ENCODE data around the gene AAGAB.
"Not testable (repeated sequence)": the region's sequence is repeated elsewhere in the genome, so short reads cannot be mapped to it uniquely, and the experiment has no call there.

Gene AAGAB

DNA sequence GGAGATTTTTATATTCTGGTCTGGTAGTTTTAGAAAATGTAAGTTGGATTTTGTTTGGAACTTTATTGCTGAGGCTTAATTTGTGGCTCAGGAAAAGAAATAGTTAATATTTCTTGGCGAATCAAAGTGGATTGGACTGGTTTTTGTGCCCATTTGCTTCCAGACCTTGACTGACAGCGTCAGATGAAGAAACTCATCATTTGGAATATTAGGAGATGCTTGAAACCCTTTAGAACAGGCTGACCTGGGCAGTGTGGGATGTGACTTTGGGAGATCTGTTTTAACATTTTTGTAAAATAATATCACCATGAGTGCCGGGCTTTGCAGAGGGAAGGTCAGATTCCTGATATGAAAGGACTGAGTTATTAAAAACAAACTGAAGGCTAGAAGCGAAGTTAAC, 83.0 kb downstream of the AAGAB start:
- DNase-seq, result no peak

DNA sequence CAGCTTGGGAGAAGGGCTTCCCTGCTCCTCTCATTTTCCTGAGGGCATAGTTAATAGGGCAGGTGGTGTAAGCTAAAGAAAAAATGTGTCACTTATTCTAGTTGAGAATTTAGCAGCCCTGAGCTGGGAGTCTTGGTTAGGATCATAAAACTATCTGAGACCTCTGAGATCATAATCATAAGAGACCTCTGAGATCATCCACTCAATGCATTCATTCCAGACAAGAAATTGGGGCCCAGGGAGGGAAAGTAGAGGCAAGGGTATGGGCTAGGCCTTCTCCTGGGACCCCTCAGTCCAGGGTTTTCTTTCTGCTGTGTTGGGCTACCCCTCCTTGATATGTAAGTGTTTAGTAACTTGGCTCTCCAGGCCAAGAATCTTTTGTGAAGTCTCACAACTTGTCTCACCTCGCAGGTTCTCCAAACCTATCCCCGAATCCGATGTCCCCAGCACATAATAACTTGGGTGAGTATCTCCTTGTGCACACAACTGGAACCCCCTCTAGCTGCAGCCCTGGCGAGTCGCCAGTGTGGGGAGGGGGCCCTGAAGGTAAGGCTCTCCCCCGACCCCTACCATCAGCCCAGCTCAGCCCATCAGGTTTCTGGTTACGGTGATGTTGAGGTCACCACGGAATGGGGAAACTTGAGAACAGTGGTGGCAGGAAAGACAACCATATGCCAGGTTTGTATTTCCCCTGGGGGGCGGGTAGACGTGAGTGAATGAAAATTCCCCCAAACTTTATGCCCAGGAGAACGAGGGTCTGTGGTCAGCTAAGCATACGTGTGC, 84.1 kb downstream of the AAGAB start:
- no peak for DNase-seq

DNA sequence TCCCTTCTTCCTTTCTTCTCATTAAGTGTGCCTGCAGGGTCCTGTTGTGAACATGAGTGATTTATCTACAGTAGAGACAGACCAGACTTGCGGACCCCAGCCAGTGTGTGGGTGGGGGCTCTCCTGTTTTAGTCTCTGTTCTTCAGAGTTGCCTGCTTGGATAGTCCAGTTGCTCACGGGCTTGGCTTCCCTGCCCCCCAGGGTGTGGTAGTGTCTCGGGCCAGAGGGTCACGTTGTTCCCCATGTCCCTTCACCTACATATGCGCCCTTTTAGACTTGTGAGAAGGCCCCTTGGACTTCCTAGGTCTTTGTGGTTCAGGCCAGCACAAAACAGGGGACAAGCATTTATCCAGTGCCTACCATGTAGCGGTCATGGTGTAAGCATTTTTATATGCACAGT, 85.8 kb downstream of the AAGAB start:
- no peak for DNase-seq

DNA sequence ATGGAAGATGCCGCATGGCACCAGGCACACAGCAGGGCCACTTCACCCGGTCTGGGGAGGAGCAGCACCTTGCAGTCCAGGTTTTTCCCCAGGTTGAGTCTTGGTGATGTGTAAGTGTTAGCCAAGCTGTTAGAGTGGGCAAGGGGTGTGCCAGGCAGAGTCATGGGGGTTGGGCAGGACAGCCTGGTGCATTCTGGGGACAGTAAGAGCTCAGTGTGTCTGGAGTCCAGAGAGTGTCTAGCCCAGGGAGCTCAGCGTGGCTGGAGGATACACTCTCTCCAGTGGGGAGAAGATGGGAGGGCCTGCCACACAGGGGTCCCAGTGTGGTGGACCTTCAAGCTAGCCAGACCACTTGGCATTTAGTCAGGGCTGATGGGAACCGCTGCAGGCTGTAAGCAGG, 87.4 kb downstream of the AAGAB start:
- no peak for DNase-seq

DNA sequence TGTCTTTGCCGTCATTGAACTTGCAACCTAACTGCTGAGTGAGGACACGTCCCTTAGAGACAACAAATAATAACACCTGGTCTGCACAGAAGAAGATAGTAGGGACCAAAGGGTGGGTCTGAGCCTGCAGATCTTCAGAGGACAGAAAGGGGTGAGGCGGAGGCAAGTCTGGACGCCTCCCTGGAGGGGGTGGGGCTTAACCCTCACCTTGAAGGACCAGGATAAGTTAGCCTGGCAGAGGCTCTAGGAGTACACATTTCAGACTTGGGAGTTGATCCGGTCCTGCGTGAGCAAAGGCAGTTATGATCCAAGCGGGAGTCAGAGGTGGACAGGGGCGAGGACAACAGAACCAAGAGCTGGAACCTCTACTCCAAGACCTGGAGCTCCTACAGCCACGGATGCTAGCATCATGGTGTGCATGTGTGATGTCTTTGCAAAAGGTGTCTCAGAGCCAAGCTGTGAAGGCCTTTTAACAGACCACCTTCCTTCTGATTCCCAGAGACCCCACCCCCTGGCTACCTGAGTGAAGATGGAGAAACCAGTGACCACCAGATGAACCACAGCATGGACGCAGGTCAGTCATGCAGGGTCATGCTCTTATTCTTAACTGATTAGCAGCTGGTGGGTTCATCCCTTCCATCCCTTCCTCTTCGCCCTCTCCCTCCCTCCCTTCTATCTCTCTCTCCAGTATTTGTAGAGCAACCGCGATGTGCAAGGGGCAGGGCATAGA, 88.0 kb downstream of the AAGAB start:
- DNase-seq, result no peak

DNA sequence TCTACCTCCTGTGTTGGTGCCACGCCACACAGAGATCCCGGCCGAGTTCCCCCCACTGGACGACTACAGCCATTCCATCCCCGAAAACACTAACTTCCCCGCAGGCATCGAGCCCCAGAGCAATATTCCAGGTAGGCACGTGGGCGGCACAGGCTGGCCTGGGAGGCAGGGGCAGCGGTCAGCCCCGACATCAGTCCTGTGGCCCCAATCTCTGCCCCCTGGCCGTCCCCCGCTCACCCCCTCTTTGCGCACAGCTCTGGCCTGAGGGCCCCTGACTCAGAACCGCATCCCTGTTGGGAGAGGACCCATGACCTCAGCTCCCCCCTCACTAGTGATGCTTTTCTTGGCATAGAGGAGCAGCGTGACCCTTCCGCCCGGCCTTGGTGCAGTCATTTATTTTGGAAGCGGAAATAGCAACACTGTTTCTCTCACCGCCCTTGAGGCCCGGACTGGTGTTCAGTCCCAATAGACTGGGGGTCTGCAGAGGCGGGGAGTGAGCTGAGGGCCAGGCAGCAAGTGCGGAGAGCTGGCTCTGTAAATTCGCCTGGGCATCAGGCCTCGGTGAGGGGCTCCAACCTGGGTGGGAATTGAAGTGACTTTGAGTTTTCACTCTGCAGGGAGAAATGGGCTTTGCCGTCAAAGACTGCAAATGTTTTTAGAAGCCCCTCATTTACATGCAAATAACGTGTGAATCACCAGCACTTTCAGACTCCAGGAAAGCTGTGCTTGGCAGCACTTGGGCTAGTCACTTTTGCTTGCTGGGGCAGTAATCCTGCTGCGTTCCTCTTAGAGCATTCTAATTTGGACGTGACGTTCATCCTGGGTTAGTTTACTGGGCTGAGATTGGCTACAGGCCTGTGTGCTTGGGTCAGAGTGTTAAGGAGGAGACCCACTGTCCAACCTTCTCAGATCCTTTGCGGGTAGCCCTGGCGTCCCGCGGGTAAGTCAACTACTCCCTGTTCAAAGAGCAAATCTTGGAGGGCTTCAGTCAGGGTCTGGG, 88.9 kb downstream of the AAGAB start:
- no peak for DNase-seq

DNA sequence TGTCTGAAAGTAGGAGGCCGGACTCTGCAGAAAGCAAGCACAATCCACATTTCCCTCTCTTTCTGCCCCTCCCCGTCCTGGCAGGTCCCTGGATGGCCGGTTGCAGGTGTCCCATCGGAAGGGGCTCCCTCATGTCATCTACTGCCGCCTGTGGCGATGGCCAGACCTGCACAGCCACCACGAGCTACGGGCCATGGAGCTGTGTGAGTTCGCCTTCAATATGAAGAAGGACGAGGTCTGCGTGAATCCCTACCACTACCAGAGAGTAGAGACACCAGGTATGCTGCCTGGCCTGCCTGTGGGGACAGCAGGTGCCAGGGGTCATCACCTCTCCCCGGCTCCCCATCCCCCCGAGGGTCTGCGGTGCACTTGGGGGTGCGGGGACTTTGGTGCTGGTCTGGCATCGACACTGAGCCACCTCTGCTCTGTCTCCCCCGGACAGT, 89.6 kb downstream of the AAGAB start:
- no peak for DNase-seq

DNA sequence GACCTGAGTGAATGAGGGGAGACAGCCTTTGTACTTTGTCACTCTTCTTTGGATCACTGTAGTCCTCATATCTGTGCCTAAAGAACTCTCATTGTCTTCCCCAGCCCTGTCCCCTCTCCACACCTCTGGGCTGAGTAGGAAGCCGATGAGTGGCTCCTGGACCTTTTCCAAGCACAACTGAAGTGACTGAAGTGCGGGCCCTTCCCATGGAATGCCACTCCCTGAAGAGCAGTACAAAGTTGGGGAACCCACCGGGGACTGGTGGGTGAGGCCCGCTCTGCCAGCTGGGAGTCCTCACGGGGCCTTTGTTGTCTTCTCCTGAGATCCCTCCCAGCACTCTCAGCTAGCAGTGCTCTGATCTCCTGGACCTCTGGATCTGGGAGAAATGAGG, 90.1 kb downstream of the AAGAB start:
- no peak for DNase-seq

DNA sequence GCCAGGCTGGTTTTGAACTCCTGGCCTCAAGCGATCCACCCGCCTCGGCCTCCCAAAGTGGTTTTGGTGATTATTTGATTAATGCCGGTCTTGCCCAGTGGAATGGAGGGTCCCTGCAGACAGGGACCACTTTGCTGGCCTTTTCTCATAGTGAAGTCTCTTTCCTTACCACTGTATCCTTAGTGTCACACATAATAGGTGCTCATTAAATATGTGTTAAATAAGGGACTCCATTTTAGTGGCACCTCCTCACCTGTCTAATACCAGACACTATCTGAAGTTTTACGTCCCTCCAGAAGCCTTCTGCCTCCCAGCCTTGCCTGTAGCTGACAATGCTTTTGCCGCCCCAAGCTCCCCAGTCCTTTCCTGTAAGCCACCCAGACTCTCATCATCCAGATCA, 91.3 kb downstream of the AAGAB start:
- no peak for DNase-seq

DNA sequence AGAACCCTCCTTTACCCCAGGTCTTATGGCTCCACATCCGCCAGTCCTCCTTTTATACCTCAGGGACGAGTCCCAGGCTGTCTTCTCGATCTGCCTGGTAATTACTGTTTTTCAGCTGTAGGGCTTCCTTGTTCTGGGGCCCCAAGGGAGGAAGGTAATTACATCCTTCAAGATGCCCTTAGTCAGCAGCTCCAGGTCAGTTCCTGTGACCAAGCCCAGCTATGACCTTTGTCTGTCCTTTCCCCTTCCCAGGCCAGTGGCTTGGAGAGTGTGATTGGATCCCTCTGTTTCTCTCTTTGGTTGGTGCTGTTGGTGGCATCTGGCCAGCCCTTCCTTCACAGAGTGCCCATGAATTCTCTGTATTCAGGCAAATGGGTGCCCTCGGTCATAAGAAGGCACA, 92.6 kb downstream of the AAGAB start:
- DNase-seq, result no peak

DNA sequence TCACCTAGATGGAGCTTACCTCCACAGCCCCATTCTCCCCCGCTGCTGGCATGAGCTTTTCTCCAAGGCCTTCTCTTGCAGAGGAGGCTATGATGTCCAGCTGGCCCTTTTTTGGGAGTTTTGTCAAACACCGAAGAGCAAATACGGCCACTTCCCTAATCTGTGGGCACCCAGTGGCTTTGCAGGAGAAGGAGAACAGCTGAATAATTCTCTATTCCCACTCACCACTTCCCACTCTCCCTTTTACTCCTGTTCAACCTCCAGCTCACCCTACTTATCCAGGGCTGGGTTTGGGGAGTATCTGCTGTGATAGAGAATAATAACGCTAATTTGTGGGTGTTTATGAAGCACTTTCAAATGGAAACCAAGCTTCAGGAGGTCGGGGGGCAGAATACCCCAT, 93.0 kb downstream of the AAGAB start:
- DNase-seq, result peak; percentile 45 to 76 (median 68)

DNA sequence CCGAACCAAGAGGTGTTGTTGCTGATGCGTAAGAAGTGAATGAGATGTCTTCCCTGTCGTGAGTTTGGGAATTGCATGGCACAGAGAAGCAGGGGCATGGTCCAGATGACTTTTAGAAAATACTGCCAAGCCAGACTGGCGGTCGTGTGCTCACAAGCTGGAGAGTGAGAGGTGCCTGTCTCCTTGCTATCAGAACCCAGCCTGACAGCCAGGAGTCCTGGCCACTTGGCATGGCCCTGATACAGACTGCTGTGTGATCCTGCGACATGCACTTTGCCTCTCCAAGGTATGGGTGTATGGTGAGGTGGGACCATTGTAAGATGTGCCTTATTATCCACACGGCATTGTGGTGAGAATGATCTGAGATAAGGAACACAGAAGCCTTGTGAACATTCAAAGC, 96.1 kb downstream of the AAGAB start:
- no peak for DNase-seq

DNA sequence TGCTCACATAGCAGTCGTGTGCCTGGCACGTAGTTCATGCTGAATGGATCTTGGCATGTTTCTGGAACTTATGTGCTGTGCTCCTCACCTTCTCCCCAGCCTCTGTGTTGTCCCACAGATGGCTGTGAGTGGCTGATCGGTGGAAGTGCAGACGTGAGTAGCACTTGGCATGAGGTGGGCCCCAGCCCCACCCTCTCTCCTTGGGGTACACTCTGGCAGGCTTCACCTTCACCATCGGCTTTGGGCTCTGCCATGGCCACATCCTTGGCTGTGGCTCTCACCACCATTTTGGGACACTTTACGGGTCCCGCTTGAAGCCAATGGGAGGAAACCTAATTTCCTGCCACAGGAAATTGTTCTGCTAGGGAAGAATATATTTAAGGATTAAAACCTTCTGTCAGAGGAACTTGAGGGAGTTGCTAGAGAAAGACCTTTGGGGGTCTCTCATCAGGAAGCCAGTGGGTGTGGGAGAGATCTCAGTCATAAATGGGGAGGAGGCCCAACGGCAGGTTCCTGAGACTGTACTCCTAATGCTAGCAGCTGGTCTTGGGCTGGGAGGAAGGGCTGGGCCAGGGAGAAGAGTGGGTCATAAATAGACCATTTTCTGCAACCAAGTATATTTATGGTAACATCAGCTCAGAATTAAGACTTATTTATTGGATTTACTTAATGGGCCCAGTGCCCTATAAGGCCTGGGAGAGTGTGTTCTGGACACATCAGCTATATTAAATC, 96.8 kb downstream of the AAGAB start:
- no peak for DNase-seq

DNA sequence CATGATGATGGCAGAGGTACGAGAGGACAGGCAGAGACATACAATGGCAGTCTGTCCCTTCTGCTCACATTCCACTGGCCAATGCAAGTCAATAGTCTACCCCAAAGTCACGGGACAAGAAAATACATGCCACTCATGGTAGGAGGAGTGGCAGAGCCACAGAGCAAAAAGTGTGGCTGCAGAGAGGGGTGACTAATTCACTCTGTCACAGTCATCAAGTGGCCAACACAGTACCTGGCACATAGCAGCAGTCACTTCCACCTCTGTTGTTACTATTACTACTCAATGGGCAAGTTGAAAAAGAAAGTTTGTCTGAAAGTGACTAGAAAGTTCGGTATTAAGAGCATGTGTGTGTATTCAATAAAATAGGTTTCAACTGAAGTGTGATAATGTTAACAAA, 97.6 kb downstream of the AAGAB start:
- DNase-seq, result no peak

DNA sequence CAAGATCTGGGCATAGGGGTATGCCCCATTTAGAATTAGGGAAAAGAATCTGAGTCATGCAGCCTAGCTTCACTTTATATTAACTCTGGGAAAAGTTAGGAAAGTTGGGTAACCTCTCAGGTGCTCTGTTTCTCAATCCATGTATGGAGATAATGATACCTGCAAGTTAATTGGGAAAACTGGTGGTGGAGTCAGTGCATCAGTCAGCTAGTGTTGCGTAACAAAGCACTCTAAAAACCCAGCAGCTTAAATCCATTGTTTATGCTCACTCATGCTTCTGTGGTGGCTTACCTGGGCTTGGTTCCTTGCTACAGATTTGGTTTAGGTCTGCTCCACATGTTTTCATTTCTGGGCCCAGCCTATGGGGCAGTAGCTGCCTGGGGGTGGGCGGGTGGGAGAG, 98.0 kb downstream of the AAGAB start:
- DNase-seq, result no peak

DNA sequence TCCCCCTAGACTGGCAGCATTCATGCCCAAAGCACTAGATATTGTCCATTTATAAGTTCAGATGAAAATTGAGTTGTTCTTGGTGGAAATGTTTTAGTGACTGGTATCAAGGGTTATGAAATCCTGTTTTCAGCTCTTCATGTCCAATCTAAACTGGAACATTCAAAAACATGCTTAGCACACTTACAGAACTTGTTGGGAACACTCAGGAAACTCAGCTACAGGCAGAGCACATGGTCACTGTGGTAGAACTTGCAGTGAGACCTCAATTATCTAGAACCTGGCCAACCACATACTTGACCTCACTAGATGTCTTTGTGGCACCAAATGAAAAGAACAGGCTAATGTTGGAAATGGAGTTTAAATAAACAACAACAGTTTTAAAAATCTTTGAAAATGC, 100.2 kb downstream of the AAGAB start:
- DNase-seq, result no peak

DNA sequence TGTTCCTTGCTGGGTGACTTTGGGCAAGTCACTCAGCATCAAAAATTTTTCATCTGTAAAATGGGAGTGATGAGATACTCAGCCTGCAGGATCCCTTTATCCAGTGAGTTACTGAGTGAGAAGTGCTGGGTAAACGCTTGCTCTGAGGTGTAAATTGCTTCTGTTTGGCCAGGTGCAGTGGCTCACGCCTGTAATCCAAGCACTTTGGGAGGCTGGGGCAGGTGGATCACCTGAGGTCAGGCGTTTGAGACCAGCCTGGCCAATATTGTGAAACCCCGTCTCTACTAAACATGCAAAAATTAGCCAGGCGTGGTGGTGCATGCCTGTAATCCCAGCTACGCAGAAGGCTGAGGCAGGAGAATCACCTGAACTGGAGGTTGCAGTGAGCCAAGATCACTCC, 101.4 kb downstream of the AAGAB start:
- DNase-seq, result not testable (repeated sequence)

DNA sequence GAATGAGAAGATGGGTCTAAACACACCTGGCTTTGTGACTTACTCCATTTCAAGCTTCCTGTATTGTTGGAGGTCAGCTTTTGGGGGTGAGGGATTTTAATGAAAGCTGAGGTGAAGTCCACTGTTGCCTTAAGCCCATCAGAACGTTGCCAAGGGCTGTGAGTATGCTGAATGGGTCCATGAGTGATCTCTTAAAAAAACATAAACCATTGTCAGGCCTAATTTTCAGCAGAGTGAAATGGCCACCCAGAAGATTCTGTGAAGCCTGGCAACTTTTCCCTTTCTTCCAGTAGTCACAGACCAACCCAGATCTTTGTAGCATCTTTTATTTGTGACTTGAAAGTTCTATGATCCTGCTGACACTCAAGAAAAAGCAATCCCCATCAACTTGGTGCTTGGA, 102.0 kb downstream of the AAGAB start:
- DNase-seq, result no peak
